Duodenal mucosa (tissue), 2 donors: ENCODE data around the gene FAM184B.
"Not testable (repeated sequence)": the region's sequence is repeated elsewhere in the genome, so short reads cannot be mapped to it uniquely, and the experiment has no call there.

Experiments
- H3K27ac ChIP-seq: one replicate; pipeline ENCODE4 v1.7.0; 2013; ENCODE audit warnings: low read depth, low read length
- H3K27me3 ChIP-seq, 2 donors: one replicate each; pipeline ENCODE4 v1.7.0; 2013; ENCODE audit warnings: low read length in 2 of 2, control low read depth in 1 of 2; ENCODE audit not compliant: insufficient read depth in 2 of 2, control insufficient read depth in 1 of 2
- H3K36me3 ChIP-seq, 2 donors: one replicate each; pipeline ENCODE4 v1.7.0; 2013; ENCODE audit warnings: low read length in 2 of 2, control low read depth in 1 of 2; ENCODE audit not compliant: insufficient read depth in 2 of 2, control insufficient read depth in 1 of 2
- H3K4me1 ChIP-seq, 2 donors: one replicate each; pipeline ENCODE4 v1.7.0; 2013; ENCODE audit warnings: low read length in 2 of 2, control low read depth in 1 of 2; ENCODE audit not compliant: insufficient read depth in 2 of 2, control insufficient read depth in 1 of 2
- H3K4me3 ChIP-seq, 2 donors: one replicate each; pipeline ENCODE4 v1.7.0; 2013; ENCODE audit warnings: low read length in 2 of 2, low read depth in 1 of 2
- H3K9ac ChIP-seq, 2 donors: one replicate each; pipeline ENCODE4 v1.7.0; 2013; ENCODE audit warnings: low read length in 2 of 2, low read depth in 1 of 2
- H3K9me3 ChIP-seq, 2 donors: one replicate each; pipeline ENCODE4 v1.7.0; 2013; ENCODE audit warnings: low read length in 2 of 2, control low read depth in 1 of 2; ENCODE audit not compliant: control insufficient read depth in 1 of 2

FAM184B gene

DNA sequence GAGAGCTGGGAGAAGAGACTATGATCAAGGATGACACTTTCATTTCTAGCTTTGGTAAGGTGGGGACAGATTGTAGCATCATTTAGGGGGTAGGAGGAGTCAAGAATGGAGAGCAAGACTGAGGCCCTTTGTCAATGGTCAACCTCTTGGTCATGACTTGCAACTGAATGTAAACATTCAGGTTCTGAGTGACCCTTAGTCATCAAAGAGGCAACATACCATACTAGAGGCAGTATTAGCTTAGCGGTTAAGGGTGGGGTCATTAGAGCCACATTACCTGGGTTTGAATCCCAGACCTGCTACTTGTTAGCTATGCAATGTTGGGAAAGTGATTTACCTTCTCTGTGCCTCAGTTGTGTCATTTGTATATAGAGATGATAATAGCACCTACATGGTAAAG lies 90.5 kb downstream of the FAM184B start:
- Histone ChIP-seq H3K9me3 (no peaks in the 10 kb centered on the region), H3K27ac (no peak overlapping the region), H3K4me3 (no peak overlapping the region), H3K27me3 (no peaks in the 10 kb centered on the region), H3K36me3 (no peaks in the 10 kb centered on the region), H3K4me1 (no peaks in the 10 kb centered on the region), H3K9ac (no peak overlapping the region)

DNA sequence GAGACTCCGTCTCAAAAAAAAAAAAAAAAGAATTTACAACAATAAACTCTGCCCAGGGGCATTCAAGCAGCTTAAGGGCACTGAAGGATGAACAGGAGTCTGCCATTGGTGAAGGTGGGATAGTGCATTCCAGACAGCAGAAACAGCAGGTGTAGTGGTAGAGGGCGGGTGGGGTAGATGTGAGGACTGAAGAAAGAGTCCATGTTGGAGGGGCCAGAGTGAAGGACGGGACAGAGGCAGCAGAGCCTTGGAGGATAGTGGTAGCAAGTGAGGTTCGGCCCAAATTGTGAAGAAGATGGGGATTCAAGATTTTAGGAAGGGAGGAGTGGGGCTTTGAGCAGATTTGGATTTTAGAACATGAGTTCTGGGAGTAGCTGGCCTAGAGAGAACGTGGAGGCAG lies 91.3 kb downstream of the FAM184B start:
- H3K9me3 ChIP-seq: no peaks in the 10 kb centered on the region
- no peak overlapping the region for H3K27ac ChIP-seq
- no peaks in the 10 kb centered on the region for H3K36me3 ChIP-seq
- no peaks in the 10 kb centered on the region for H3K4me1 ChIP-seq
- no peak overlapping the region for H3K4me3 ChIP-seq
- no peaks in the 10 kb centered on the region for H3K27me3 ChIP-seq
- H3K9ac ChIP-seq: no peak overlapping the region

DNA sequence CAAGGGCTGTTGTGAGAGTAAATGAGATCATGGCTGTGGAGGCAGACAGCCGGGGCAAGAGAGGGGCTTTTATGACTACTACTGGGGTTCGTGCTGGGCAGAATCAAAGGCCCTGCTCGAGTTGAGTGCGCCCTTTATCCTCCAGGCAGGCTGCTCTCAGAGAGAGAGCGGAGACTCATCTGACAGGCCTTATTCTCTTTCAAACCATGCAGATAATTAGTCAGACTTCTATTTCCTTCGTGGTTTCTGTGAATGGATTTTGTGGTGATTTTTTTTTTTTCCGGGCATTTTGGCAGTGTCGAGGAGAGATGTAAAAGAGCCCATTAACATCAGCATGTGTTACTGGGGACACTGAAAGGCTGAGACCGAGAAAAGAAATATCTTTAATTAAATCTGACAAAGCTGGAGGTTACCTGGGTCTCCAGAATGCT lies 93.4 kb downstream of the FAM184B start:
- Histone ChIP-seq H3K9ac (no peak overlapping the region), H3K27ac (no peak overlapping the region), H3K4me3 (no peak overlapping the region)

DNA sequence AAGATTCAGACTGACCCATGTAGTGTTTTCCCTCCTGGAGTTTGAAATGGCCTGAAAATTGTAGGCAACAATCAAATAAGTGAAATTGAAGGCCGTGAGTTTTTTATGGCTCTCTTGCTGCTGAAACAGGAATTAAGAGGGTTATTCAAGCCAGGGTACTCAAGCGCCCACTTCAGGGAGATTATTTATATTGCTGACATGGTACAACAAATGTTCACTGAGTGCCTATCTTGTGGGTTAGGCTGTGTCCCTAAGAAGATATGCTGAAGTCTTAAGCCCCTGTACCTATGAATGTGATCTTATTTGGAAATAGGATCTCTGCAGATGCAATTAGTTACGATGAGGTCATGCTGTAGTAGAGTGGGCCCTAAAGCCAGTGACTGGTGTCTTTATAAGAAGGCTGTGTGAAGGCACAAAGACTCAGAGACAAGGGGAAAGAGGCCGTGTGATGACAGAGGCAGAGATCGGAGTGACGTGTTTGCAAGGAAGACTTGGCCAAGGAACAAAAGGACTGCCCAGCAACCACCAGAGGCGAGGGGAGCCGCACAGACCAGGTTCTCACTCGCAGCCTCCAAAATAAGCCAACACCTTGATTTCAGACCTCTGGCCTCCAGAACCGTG lies 94.1 kb downstream of the FAM184B start:
- Histone ChIP-seq H3K27ac (no peak overlapping the region), H3K9ac (no peak overlapping the region), H3K27me3 (no peaks in the 10 kb centered on the region), H3K4me3 (no peak overlapping the region), H3K9me3 (no peaks in the 10 kb centered on the region), H3K36me3 (no peaks in the 10 kb centered on the region), H3K4me1 (no peaks in the 10 kb centered on the region)

More for the DNA sequence above, 93.4 kb downstream of the FAM184B start:
- no peaks in the 10 kb centered on the region for H3K36me3 ChIP-seq
- no peaks in the 10 kb centered on the region for H3K4me1 ChIP-seq
- no peaks in the 10 kb centered on the region for H3K27me3 ChIP-seq
- no peaks in the 10 kb centered on the region for H3K9me3 ChIP-seq

DNA sequence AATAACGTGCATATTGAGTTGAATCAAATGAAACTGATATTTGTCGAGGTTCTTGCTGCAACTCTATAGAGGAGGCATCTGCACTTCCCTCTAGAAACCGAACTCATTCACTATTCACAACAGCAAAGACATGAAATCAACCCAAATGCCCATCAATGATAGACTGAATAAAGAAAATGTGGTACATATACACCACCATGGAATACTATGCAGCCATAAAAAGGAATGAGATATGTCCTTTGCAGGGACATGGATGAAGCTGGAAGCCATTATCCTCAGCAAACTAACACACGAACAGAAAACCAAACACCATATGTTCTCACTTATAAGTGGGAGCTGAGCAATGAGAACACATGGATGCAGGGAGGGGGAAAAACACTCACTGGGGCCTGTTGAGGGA lies 96.8 kb downstream of the FAM184B start:
- H3K27ac ChIP-seq, H3K9me3 ChIP-seq, H3K36me3 ChIP-seq, H3K4me1 ChIP-seq, H3K27me3 ChIP-seq, H3K9ac ChIP-seq, H3K4me3 ChIP-seq: not testable (repeated sequence)

DNA sequence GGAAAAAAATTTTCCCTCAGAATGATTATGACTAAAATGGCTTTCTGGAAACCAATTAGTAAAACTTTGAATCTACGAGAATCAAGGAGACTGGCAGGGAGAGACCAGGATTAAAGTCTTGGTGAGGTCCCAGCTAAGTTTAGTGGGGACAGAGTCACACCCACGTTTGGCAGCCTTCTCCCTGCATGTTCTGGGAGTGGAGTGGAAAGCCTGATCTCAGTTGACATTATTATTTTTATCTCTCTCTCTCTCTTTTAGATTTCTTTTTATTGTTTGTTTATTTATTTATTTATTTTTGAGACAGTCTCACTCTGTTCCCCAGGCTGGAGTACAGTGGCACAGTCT lies 99.2 kb downstream of the FAM184B start:
- H3K27me3 ChIP-seq: no peaks in the 10 kb centered on the region
- H3K4me3 ChIP-seq: no peak overlapping the region
- no peak overlapping the region for H3K27ac ChIP-seq
- H3K36me3 ChIP-seq: no peaks in the 10 kb centered on the region
- H3K9ac ChIP-seq: no peak overlapping the region
- H3K9me3 ChIP-seq: no peaks in the 10 kb centered on the region
- no peaks in the 10 kb centered on the region for H3K4me1 ChIP-seq

DNA sequence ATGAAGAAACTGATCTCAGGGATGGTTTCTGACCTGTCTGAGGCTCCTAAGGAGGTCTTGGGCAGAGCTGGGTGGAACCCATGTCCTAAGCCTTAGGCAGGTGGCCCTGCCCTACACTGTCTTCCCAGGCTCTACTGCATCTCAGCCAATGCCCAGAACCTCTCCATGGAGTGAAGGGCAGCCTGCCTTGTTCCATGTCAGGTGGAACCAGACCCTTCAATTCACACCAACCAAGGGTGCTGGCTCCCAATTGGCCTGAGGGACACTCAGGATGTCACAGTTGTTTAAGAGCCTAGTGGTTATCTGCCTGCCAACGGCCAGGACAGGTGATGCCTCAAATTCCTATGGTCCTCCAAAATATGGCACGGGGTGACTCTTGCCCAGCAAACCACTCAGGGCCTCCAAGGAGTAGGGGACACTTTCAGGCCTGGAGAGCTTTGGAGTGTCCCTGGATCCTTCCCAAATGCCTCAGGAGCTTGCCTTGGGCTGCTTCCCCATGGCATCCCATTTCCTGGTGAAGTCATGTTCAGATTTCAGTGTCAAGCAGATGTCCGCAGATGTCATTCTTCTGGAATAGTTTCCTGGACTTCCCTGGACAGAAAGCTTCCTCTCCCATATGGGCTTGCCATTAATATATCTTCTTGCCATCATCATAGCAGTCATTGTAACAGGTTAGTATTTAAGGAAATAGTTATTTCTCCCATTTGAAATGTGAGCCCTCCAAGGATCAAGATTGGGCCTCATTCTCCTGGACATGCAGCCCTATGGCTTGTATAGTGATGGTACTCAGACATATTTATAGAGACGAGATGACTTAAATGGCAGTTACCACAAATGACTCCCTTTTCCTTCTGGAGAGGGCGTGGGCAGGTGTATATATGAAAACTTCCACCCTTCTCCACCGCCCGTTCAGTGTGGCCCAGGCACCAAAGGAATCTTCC lies 99.9 kb downstream of the FAM184B start:
- Histone ChIP-seq H3K36me3 (no peaks in the 10 kb centered on the region), H3K9ac (no peak overlapping the region), H3K4me1 (no peaks in the 10 kb centered on the region)

DNA sequence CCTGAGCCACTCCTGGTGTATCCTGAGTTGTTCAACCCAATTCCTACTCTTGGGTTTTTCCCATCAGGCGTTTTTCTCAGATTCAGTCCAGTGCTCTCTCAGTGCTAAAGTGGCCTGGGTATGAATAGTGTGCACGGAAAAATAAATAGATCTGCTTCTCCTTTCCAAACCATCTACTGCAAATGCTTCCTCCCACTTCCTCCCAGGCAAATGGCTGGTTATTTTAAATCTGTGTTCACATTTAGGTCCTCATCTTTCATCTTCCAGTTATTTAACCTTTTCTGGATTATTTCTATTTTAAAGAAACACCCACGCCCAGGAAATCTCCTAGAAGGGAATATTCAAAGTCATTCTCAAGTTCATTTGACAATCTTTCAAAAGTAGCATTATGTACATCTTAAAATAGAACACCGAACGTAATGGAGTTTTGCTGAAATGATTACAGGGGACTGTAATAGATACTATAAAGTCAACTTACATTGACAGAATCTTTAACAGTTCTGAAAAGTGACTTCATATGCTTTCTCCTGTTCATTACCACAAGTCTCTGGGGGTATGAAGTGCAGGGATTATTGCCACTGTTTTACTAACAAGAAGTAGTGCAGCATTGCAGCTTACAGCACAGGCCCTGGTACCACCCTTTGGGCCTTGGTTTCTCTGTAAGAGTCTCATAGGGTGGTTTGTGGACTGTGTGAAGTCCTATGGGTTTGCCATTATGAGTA lies 100.7 kb downstream of the FAM184B start:
- H3K27me3 ChIP-seq: no peaks in the 10 kb centered on the region
- H3K9me3 ChIP-seq: no peaks in the 10 kb centered on the region
- no peak overlapping the region for H3K27ac ChIP-seq
- H3K4me1 ChIP-seq: no peaks in the 10 kb centered on the region
- H3K36me3 ChIP-seq: no peaks in the 10 kb centered on the region
- no peak overlapping the region for H3K4me3 ChIP-seq
- no peak overlapping the region for H3K9ac ChIP-seq

More for the DNA sequence above, 99.9 kb downstream of the FAM184B start:
- H3K27ac ChIP-seq: no peak overlapping the region
- no peaks in the 10 kb centered on the region for H3K9me3 ChIP-seq
- H3K27me3 ChIP-seq: no peaks in the 10 kb centered on the region
- H3K4me3 ChIP-seq: no peak overlapping the region

DNA sequence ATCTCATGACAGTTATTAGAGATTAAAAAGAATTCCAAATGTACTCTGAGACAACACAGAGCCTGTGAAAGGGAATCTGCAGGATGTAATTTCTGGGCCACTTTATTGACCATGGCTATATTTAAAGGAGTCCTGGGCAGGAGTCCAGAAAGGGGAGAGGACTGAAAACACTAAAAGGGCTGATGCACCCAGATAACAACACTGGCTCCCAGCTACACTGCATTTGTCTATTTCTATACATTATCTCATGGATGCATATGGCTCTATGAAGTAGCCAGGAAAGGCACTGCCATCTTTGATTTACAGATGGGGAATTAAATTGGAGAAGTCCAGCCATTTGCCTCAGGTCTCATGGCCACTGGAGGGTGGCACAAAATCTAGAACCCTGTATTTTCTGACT lies 111.0 kb downstream of the FAM184B start:
- Histone ChIP-seq H3K4me3 (no peak overlapping the region), H3K4me1 (no peaks in the 10 kb centered on the region), H3K9me3 (no peaks in the 10 kb centered on the region), H3K36me3 (no peaks in the 10 kb centered on the region), H3K27me3 (no peaks in the 10 kb centered on the region), H3K9ac (no peak overlapping the region), H3K27ac (no peak overlapping the region)

DNA sequence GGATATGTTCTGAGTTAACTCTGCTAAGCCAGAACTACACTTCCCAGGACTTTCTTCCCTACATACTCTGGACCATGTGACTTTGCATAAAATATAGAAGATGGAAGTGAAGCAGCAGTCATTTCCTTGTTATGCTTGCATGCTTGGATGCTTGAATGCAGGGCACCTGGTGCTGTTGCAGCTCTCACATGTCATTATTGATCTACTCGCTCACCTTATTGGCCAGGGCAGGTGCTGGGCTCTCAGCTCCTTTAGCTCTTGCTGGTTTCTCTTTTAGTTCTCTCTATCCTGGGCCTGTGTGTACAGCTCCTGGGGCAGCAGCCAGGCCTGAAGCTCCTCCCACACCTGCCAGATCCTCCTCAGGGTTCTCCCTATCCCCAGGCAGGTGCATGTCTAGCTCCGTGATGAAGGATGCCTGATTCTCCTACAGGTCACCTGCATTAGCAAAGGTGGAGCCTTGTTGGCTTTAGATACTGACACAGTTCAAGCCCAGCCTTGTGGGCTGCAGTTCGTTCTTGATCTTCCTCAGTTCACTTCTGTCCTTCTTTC lies 113.7 kb downstream of the FAM184B start:
- H3K9ac ChIP-seq: no peak overlapping the region
- H3K36me3 ChIP-seq: no peaks in the 10 kb centered on the region
- no peaks in the 10 kb centered on the region for H3K9me3 ChIP-seq
- no peak overlapping the region for H3K27ac ChIP-seq
- no peaks in the 10 kb centered on the region for H3K4me1 ChIP-seq
- H3K27me3 ChIP-seq: no peaks in the 10 kb centered on the region
- no peak overlapping the region for H3K4me3 ChIP-seq
